CD1c-positive myeloid dendritic cell (primary cell): ENCODE data around the gene SERPIND1.
"Not testable (repeated sequence)": the region's sequence is repeated elsewhere in the genome, so short reads cannot be mapped to it uniquely, and the experiment has no call there.

Experiments used
- DNase-seq: peaks from one replicate; pipeline ENCODE4 v3.0.0-alpha.2; 2016; ENCODE audit errors: extremely low spot score

The SERPIND1 gene

DNA sequence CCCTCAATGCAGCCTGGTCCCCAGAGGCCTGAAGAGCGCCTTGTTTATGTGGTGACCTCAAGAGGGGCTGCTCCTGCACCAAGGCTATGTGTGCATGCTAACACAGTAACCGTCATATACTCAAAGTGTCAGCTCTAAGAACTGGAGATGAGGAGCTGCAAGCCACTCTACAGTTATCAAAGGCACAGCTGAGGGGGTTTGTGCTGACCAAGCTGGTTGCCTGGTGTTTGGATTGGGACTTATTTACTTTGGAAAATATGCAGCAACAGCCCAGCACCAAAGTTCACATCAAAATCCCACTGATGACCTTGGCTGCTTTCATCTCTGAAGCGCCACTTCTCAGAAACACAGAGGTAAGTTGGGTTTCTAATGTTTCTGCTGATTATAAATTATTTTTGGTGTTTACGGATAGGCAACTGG is at the start of gene SERPIND1:
Gene SERPIND1 (plus strand): TSS at position 321 of the 420 bp plus-strand sequence. CDS start 5,200 bp downstream, outside the sequence.
- DNase-seq = no peak

DNA sequence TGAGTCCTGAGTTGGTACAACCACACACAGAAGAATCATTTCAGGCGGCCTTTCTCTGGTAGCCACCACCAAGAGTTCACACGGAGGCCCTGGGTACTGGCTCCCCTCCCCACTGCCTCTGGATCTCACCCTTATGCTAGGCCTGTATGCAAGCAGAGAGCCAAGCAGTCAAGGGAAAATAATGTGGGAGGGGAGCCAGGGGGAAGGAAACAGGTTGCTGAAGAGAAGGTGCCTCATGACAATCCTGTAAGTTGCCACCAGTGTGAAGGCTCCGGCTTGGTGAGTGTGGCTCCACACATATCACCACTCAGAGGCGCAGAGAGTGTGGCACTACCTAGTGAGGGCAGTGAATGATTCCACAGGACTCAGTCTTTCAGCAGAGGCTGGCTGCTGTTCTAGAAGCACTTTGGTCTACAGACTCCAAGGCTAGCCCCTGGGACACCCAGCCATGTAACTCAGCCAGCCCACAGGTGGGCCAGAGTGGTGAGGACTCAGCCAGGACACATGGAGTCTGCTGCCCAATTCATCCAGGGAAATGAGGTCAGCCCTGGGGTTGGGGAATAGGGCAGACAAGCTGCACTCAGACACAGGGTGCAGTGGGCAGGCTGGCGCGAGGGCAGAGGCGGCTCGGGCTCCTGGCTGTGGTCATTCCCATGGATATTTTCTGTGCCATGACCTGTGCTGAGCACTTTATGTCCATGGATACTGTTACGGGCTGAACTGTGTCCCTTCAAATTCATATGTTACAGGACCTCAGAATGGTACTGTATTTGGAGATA is 49.0 kb upstream of the SERPIND1 start:
- DNase-seq = no peak

DNA sequence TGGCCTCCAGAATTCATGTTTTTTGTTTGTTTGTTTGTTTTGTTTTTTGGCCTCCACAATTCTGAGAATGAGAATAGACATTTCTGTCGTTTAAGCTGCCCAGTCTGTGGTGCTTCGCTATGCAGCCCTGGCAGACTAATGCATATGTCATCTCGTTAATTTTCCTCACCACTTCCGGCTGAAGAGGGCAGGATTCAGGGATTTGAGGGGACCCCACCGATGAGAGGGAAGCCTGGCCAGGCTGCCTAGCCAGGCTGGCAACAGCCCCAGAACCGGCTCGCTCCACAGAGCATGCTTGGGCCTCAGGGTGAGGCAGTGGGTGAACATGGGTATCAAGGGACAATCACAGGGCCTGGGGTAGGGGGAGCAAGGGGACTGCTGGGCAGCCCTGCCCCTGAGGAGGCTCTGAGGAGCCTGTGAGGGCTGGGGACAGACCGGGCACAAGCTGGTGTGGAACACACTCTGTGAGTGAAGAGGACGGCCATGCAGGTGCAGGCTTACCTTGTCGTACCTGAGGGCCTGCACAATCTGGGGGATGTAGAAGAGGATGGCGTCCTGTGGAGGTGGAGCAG is 47.8 kb upstream of the SERPIND1 start:
- DNase-seq = no peak

DNA sequence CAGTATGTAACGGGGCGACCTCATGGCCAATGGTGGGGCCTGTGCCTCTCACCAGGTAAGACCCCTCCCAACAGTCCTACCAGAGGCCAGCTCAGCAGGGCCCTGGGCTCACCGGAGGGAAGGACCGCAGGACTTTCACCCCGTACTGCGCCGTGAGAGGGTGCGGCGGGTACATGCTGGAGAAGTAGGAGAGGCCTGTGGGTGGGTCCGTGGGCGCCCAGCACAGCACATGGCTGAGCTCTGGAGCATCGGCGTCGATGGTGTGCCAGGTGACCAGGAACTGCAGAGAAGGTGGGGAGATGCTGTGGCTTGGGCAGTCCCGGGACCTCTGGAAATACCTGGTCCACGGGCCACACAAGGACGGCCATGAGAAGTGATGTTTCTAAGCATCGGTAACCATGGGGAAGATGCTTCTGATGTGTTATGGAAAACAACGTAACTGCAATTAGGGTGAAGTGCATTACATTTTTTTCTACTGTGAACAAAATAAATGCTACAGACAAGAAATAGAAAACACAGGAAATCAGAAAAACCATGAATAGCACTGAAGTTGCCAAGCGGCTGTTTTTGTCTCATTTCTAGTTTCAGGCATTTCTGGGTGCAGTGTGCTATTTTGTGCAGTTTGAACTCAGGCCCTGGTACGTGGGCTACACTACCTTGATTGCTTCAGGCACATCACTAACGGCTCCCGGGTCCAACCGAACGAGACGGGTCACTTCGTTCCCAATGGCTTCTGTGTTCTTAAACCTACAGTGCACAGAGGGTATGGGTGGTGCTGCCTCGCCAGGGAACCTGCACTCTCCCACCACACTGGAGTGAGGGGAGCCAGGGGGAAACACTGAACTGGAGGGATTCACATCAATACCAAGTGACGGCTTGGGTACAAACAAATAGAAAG is 46.5 kb upstream of the SERPIND1 start:
- DNase-seq = no peak

- no peak for DNase-seq
Measured at GRCh38 chr22:20728523-20729190, 45.3 kb upstream of the SERPIND1 start.

DNA sequence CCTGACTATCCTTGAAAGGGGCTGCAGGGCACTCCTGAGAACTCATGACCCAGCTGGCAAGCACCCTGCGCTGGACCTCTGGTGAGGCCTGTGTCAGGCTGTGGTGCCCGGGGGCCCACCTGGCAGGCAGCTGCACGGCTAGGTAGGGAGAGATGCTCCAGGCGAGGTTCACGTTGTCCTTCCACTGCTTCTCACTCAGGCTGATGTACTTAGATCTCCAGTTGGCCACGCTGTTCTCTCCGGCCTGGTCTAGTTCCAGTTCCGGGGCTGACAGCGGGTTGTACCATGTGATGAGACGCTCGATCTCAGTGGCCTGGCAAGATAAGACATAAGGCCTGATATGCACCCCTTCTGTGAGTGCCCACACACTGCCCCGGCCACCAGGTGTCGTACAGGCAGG is 44.7 kb upstream of the SERPIND1 start:
- DNase-seq = no peak

GRCh38 chr22:20732431-20732830 is 41.5 kb upstream of the SERPIND1 start:
- DNase-seq = not testable (repeated sequence)

GRCh38 chr22:20735356-20736162 is 38.4 kb upstream of the SERPIND1 start:
- not testable (repeated sequence) for DNase-seq

DNA sequence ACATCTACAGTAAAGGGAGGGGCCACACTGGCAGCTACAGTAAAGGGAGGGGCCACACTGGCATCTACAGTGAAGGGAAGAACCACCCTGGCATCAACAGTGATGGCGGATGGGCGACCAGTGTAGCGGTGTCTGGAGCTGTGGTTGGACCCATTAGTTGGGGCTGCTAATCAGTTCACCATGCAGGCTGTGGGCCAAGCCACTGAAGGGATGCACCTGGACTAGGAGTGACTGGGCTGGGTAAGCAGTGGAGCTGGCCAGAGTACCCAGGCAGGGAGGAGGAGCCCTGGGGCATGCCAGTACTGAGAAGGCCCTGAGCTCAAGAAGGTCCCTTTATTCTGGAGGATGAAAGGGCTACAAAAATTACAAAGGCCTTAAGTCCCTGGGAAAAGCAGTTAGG is 37.0 kb upstream of the SERPIND1 start:
- DNase-seq = not testable (repeated sequence)

GRCh38 chr22:20738394-20739089 is 35.4 kb upstream of the SERPIND1 start:
- peak; percentile 64 for DNase-seq

DNA sequence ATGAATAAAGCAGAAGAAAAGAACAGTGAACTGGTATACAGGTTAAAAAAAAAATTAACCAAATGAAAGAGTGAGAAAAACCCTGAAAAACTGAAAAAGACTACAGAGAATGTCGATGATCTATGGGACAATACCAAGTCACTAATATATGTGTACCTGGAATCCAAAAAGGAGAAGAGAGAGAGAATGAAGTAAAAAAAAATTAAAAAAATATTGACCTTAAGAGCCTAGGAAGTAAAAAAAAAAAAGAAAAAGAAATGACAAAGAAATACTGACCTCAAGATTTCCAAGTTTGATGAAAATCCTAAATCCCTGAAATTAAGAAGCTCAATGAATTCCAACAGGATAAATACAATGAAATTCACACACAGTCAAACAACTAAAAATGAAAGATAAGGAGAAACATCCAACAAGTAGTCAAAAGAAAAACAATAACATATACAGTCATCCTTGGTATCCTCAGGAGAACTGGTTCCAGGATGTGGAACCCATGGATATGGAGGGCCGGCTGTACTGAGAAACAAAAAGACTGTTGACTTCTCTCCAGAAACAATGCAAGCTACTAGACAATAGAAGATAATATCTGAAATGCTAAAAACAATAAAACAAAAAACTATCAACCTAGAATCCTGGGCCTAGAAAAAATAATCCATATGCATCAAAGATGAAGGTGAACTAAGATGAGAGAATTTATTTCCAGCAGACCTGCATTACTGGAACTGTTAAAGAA is 33.5 kb upstream of the SERPIND1 start:
- DNase-seq = no peak

DNA sequence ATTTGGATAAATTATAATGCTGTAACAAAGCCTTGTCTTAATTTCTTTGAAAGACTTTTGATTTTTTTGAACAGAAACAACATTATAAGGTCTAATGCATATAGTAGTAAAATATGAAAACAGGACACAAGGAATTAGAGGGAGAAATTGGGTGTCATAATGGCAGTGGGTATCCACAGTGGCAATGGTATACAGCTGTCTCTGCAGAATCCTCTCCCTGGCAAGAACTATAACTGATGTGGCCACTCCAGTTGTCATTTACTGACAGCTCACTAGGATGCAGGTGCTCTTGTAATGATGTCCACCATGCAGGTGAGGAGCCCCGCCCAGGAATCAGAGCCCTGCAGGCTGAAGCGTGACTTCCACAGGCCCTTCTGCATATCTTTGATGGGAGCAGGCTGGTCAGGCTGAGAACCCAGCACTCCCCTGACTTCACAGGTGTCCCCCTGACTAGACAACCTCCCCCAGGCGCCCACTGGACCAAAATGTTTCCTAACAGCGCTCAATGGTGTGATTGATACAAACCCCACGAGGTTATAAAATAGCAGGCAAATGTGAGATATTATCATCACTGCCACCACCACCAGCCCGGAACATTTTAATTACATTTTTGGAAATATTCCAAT is 32.8 kb upstream of the SERPIND1 start:
- no peak for DNase-seq

DNA sequence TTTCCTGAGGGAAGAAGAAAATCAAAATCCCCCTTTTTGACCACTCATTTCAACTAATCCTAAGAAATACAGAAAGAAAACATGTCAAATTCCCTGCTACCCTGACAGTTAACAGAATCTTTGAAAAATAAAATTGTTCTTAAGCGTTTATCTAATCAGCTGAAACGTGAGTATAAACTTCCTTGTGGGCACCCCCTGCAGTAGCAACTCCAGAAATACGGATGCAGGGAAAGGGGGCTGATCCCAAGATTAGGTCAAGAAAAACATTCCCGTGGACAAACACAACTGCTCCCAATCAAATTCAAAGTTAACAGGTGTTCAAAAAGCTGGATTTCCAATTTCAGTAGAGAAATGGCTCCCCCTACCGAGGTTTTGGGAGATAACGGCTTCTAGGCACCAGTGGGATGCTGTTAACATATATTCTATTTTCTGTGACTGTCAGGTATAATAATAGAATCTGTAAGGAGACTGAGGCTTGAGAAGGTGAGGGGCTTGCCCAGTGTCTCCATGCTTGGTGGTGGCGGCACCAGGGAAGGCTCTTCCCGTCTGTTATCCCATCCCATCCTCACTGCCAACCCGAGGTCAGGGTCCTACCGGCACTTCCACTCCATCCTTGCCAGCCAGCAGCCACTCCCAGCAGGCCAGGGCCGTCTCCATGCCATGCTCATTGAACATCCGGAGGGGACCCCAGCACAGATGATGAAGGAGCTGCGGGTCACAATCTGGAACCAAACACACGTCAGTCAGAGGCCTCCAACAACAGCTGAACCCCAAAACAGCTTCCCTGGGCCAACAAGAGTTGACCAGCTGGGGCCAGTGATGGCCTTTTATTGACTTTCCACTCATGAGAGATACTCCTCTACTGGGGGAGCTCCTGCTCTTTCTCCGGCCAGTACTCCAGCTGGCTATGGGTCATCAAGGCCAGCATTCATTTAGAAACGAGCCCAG is 32.0 kb upstream of the SERPIND1 start:
- peak; percentile 42 for DNase-seq

- no peak for DNase-seq
Measured at GRCh38 chr22:20742764-20743163, 31.1 kb upstream of the SERPIND1 start.

- DNase-seq = no peak
Measured at GRCh38 chr22:20744456-20744855, 29.5 kb upstream of the SERPIND1 start.

- DNase-seq = peak; percentile 28
Measured at GRCh38 chr22:20745119-20745518, 28.8 kb upstream of the SERPIND1 start.

GRCh38 chr22:20746431-20747189 is 27.3 kb upstream of the SERPIND1 start:
- DNase-seq = no peak
